ENCODE data around the gene RREB1.
"Not testable (repeated sequence)": the region's sequence is repeated elsewhere in the genome, so short reads cannot be mapped to it uniquely, and the experiment has no call there.

Gene RREB1

DNA sequence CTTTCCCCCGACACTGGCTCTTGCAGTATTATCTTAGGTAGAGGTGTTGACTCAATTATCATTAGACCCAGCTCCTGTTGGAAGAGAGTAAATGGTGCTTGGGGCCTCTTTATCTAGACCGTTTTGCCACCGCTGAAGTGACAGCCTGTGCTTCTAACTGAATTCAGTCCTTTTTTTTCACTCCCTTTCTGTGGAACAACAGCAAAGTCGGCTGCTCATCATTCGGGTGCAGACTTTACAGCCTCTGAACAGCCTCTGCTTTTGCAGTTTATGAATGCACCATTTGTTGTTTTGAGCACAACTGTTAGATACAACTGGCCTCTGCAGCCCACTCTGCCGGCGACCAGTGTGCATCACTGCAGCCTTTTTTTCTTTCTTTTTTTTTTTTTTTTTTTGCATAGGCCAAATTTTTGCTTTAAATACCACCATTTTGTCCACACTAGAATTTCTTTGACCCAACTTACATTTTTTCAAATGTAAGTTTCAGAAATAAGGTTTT lies 35.8 kb downstream of the RREB1 start:
- peak; percentile 42 for DNase-seq (ENCODE audit: low spot score)

DNA sequence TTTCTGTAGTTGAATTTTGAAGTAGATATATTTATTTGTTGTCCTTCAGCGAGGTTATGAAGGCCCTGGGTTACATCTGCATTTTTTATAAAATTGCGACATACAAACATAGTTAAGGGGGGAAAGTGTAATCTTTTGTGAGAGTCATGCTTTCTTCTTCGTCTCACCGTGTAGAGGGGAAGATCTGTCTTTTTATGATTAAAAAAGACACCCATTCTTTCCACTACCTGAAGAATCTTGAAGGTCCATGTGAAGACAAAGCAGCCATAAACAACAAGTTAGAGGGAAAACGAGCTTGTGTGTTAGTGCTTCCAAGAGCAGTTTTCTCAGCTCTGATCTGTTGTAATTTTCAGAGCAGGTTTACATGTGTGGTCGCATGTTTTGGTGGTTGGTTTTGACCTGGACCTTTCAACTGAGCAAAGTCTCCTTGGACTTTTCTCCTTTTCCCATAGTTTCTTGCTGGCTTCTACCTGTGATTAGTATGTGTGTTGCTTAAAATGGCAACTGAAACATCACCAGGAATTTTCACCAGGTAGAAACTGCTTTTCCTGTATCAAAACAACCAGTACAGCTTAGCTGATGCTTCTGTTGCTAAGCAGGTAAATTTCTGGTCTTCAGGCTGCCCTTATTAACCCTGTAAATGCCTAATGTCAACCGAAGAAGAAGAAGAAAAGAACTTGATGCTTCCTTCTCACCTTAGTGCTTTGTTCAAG lies 37.3 kb downstream of the RREB1 start:
- DNase-seq (ENCODE audit: low spot score) = no peak

DNA sequence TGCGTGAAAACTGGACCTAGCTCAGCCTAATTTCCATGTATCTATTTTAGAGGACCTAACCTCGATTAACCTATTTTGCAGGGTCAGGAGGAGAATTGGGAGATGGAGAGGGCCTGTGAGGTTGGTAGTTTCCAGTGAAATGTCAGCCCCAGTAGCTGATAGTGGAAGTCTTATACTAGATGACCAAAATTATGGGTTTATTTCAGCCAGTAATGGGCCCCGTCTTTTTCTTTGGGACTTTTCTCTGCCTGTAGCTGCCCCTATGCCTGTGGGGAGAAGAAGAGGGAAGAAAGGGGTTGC lies 37.8 kb downstream of the RREB1 start:
- no peak for DNase-seq (ENCODE audit: low spot score)

DNA sequence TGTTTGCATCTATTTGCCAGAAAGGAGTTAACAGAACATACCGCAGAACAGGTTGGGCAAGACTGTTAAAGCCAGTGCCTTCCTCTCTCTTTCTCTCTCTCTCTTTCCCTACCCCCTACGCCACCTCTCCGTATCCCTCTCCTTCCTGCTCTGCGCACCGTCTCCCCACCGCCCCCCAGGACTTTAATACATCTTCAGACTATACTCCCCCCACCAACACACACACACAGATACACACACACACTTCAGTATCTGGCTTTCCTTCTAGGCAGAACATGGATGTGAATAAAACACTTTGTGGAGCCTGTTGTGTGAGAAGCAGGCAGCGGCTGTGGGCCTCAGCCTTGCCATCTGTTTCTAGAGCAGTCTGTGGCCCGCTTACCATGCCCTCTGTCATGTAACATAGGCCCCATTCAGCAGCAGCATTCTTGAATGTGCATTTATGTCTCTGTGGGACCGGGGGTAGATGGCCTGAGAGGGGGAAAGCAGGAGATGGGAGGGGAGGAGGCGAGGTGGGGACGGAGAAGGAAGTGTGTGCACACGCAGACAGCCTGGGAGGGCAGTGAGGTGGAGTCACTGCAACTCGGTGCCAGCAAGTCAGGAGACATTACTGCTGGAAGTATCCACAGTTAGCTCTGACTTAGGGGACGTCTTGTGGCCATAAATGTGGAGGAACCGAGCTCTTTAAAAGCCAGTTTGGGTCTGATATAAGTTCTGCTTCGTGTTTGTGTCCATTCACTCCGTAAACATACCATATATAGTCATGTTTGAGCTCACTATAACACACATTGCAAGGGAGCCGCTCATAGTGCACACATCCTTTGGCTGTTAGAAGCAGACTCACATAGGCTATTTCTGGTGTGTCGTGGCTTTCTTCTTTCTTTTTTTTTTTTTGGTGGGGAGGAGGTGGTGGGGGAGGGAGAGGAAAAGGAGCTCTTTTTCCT lies 38.4 kb downstream of the RREB1 start:
- DNase-seq (ENCODE audit: low spot score) = no peak

DNA sequence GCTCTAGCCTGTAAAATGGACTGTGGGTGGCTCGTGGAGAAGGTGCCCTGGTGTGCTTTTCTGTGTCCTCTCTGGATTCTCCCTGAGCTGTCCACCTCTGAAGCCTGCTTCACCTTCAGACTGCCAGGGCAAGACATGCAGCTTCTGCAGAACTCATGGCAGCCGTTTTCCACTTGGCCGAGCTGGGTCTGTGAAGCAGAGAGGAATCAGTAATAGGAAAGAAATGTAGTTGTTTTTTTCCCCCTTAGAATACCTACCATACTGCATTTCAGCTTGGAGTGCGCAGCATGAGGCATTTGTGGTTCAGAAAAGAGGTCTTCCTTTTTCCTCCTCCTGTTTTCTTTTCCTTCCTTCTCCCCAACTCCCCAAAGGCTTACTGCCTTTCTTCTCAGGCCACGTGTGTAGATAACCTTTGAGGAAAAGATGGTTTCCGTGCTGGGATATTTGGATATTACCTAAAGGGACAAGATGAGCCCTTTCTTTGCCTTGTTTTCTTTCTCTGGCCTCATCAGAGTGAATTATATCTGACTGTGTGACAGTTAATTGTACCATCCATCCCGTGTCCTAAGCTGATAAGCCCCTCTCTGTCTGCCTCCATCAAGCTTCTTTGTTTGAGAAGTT lies 39.4 kb downstream of the RREB1 start:
- no peak for DNase-seq (ENCODE audit: low spot score)

DNA sequence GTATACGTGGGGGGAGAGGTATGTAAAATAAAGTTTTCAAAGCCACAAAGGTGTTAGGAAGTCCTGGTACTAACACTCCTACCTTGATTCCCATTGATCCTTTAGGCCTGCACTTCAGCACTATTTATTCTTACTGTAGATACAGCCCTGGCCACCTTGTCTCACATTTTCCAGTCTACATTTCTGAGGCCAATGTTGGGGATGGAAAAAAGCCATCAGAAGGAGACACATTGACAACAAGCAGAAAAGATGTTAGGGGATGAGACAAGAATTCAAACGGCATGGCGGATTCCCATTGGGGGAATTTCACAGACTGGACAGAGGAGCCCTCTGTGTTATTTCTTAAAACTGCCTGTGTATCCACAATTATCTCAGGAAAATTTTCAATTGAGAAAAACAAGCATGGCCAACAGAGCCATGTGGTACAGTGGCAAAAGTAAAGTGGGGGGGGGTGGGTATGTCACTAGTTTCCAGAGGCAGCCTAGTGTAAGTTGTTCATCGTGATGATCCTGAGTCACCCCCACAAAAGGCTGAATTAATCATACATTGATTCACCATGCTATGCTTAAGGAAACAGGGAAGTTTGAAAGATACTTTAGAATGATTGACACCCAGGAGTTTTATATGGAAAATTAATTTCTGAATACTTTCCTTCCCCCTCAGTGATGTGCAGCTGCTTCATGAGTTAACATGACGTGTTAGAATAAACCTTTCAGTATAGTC lies 40.5 kb downstream of the RREB1 start:
- DNase-seq (ENCODE audit: low spot score) = no peak

DNA sequence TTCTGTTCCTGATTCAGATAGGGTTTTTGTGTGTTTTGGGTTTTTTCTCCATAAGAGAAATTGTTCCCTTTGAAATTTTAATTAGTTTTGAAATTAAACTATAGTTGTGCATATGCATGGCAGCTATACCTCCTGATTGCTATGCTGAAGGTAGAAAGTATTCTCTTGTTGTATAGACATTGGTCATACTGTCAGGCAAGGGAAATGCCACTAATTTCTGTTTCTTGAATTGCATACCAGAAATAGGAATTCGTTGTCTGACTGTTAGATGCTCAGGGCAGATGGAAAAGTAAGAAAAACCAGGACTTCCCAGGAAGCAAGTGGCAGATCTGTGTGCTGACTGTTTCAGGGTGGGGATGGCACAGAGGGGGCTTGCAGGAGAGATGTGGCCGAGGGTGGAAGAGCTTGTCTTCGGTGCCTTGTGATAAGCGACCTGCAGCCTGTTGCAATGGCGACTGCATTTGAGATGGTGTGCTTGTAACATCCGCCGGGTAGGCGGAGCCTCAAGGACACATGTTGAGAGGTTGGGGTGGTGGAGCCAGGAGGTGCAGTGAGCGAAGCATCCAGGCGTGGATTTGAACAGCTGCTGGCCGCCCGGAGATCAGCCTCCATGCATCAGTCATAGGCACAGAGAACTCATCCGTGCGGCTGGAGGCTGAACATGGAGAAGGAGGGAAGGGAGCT lies 42.8 kb downstream of the RREB1 start:
- DNase-seq (ENCODE audit: low spot score) = no peak

DNA sequence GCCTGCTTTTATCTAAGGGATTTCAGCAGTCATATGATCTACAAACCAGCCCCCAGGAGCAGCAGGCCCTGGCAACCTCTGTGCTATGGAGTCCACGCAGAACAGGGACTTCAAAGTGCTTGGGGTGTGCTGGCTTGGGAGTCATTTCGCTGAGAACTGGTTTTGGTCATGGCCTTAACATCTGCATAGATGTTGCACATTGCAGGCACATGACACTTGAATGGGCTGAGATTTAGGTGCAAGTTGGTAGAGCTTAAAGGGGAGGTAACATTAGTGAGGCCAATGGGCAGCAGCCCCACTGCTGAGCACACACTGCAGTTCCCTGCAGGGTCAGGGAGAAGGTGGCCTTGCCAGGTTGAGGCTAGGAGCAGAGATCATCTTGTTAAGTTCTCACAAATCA lies 43.6 kb downstream of the RREB1 start:
- no peak for DNase-seq (ENCODE audit: low spot score)

DNA sequence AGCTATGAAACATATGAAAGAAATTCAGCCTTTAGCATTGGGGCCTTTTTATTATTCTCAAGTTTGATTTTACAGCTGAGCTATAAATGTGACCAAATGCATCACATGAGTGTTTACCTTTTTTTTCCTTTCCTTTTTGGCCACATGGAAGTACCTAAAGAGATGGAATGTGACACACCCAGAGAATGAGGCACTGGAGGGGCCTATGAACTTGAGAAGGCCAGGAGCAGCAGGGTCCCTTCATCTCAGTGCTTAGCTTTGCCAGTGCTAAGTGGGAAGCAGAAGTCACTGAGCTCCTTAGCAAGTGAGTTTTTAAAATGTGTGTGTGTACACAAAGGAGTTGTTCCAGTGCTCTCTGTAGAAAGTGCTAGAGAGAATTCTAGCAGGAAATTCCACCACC lies 44.7 kb downstream of the RREB1 start:
- no peak for DNase-seq (ENCODE audit: low spot score)

DNA sequence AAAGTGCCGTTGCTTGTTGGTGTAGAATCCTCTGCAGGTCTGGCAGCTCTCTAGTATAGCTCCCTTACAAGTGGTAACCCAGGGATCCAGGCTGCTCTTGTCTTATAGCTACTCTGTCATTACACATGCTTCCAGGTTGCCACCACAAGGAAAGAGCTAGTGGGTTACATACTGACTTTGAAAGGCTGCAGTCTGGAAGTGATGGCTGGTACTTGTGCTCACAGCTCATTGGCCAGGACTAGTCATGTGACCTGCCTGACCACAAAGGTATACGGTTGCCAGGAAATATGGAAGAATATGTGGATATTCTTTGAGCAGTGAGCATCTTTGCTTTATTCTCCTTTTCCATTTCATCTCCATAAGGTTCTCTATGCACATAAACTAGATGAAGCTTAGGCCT lies 46.0 kb downstream of the RREB1 start:
- no peak for DNase-seq (ENCODE audit: low spot score)

DNA sequence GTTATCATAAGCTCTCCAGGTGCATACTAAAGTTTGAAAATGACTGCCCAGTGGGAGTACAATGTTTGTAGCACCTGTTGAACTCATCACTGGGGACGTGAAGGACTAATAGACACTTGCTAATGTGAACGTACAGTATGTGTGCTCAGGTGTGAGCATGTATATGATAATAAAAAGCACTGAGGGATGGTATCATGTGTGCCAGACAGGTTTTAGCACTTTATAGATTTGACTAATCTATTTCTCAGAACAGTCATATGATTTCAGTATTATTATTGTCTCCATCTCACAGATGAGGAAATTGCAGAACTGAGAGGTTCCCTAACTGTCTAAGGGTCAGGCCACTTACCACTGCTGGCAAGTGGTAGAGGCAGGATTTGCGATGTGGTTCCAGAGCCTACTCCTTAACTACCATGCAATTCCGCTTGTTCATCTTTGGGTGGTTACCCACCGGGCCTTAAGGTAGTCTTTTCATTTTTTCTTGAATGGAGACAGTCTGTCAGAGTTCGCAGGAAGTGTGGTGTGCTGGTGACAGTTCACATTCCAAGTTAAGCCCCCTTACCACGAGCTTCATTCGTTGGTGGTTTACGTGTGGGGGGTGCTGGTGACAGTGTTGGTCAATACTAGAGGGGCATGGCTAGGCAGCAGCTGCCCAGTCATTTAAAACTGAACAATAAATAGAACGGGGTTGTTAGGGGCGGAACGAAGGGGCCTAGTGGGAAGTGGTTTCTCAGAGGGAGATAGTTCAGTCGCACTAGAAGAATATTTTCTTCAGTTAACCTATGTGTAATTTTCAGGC lies 46.8 kb downstream of the RREB1 start:
- no peak for DNase-seq (ENCODE audit: low spot score)

DNA sequence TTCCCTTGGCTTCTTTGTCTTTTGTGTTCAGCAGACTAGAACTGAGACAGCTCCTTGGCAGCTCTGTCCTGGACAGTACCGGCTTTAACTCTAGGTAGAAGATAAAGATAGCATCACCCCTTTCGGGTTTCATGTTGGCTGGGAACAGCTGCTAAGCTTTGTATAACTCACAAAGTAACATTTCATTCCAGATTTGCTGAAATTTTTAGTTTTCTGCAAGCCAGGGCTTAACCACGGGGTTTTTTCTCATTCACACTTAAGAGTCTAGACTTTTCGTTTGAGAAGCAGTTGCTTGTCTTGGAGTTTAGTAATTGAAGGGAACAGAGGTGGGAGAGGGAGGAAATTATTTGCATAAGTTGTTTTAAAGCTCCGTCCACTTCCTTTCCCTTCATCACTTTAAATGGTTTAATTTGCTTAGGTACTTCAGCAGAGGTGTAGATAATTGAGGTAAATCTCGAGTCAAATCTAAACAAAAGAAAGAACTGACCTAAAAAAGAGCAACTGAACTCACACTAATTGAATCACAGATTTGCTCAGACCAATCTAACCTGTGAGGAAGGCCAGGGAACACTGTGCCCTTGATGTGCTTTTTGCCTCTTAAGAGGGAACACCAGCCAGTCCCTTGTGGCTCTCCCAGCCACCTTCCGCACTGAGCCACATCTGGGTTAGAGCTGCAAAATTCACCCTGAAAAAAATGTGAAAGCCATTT lies 48.3 kb downstream of the RREB1 start:
- no peak for DNase-seq (ENCODE audit: low spot score)

DNA sequence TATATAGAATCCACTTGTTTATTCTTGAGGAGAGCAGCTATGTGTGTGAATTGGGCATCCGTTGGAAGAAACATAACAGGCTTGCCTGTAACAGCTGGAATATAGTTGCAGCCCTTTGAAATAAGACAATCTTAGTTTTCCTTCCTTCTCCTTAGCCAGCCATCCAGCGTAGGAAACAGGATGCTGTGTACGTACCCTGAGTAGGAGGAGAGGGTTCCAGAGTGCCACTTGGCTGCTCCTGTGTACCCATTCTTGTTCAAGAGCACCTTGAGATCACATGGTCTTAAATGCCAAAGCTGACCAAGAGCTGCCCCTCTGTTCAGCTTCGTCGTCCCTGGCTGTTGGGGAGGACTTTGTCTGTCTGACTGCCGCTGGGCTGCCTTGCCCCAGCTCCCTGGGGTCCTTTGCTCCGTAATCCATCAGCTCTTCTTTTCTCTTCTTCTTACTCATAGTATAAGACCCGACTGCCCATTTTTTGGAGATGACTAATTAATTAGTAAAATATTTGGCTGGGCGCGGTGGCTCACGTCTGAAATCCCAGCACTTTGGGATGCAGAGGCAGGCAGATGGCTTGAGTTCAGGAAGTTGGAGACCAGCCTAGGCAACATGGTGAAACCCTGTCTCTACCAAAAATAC lies 49.0 kb downstream of the RREB1 start:
- no peak for DNase-seq (ENCODE audit: low spot score)

DNA sequence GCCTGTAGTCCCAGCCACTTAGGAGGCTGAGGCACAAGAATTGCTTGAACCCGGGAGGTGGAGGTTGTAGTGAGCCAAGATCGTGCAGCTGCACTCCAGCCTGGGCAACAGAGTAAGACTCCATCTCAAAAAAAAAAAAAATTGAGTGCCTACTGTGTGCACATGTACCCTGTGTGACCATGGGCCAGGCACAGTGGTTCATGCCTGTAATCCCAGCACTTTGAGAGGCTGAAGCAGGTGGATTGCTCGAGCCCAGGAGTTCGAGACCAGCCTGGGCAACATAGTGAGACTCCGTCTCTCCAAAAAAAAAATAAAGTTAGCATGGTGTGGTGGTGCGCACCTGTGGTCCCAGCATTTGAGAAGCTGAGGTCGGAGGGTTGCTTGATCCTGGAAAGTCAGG lies 49.5 kb downstream of the RREB1 start:
- not testable (repeated sequence) for DNase-seq (ENCODE audit: low spot score)

DNA sequence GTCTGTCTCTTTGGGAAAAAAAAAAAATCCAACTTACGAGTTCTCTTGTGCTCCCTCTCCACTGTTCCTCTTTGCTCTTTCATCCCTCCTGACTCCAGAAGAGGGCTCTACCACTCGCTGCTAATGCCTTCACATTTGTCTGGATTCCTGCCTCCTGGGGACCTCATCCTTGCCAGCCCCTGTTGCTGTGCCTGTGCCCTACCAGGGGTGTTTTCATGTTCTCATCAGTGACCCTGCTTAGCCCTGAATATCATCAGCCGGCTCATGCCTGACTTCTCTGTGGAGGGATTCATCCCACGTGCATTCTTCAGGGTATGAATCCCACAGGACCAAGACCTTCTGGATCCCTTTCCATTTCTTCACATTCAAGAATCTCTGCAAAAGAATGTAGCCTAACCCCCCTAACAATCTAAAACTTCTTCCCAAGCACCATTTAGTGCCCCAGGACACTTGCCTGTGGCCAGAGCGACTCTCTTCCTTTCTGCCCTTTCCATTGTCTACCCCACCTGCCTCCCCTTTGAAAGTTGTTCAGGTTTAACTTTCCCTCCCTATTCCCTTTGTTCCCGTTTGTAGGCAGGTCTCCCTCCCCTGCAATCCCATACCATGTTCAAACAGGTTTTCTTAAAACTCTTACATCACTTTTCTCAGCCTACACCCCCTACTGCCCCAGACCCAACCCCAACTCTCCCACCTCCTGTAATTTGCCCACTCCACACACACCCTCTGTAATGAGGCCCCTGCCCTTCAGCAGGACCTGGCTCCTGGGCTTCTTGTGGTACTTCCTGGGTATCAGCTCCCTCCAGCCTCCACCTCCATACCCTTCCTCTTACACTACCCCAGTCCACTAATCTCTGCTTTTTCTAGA lies 50.2 kb downstream of the RREB1 start:
- no peak for DNase-seq (ENCODE audit: low spot score)

DNA sequence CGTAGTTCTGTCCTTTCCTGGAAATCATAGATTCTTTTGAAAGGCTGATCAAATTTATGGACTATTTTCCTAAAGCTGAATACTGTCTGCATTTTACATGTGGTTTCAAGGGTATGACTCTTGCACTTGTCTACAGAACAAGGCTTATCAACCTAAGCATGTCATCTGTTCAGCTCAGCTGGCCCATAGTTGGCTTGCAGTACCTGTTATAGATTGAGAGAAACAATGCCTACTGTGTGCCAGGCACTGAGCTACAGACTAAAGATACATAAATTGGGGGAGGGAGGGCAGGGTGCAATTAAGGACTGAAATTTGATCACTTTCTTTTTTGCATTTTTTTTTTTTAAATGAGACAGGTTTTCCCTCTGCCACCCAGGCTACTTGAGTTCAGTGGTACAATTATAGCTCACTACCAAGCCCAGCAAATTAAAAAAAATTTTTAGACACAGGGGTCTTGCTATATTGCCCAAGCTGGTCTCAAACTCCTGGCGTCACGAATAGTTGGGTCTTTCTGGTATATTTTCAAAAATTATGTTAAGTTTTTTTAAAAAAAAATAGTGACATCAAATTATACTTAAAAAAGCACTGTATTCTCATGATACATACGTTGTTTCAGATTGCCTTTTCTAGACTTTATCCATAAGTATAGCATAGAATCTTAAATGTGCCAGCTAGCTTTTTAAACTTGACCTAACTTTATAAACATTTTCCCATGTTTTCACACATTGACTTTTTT lies 52.2 kb downstream of the RREB1 start:
- no peak for DNase-seq (ENCODE audit: low spot score)

DNA sequence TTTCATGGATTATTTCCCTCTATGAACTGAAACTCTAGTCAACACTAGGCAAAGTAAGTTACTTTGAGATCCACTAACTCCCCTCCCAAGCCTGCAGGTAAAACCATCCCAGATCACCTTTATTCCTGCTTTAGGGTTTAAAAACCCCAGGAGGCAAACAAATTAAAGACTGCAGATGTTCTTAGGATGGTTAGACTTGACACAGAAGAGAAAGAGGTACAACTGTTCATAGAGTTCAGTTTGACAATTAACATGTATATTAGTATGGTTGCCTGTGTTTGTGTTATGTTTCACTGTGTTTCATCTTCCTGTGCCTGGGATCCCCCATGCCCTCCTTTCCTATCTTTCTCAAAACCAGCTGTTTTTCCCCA lies 53.5 kb downstream of the RREB1 start:
- DNase-seq (ENCODE audit: low spot score) = no peak

DNA sequence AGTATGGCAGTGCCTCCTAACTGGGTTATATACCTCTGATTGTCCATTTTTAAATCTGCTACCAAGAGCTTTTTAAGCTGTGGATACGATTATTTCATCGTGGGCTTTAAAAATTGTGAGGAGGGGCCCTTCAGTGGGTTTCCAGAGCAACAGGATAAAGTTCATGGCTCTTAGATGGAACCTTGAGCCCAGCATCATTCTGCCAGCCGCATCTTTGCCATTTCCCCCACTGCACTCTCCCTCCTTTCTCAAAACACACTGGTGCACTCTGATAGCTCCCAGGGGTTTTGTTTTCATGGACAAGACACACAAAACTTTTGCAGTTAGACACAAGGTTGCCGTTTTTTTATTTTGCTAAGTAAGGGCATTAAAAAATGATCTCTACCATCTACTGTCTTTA lies 54.1 kb downstream of the RREB1 start:
- DNase-seq (ENCODE audit: low spot score) = no peak

All from cerebellar cortex (tissue), 1 donor.